ENCODE data around the gene CHRM1. TPM values are rescaled to one million over a fixed set of nuclear protein-coding genes. Genes with fewer than 3 reads are reported as not detected.

Gene CHRM1
- total RNA-seq, 3 donors from 2014 or later (not counting 1 experiment from before 2014, with no cell fraction given), result not detected

DNA sequence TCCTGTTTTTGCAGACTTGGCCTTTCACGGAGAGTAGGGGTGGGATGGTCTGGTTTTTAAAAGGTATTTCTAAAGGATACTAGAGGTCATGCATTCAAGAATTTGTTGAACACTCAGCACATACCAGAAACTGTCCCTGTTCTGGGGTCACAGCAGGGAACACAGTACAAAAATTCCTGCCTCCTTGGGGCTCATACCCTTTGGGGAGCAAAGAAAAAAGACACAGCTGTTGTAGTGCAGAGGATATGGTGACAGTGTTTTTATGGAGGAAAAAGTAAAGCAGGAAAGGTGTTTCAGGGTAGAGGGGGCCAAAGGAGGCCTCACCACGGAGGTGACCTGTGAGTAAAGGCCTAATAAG is 32.1 kb downstream of the CHRM1 start:
- H3K9me3 ChIP-seq (ENCODE audit: control insufficient read depth, insufficient read depth, low read length), result no peaks in the 10 kb centered on the region
- DNase-seq, result no peak
- Mint-ChIP-seq H3K36me3 (peaks cover 23% of the 10 kb centered on the region), H3K4me3 (peak overlapping the region; percentile 37), H3K27me3 (ENCODE audit: low read depth in 2 of 2) (no peaks in the 10 kb centered on the region), H3K9me3 (no peaks in the 10 kb centered on the region), H3K4me1 (peaks cover 8 to 17% of the 10 kb centered on the region in 2 donors), H3K27ac (peak overlapping the region; percentile 60 to 69)
- H3K4me1 ChIP-seq (ENCODE audit: control insufficient read depth, insufficient read depth, low read length), result peaks cover 3% of the 10 kb centered on the region
- H3K4me3 ChIP-seq (ENCODE audit: low read length), result no peak overlapping the region
- no peaks in the 10 kb centered on the region for H3K27me3 ChIP-seq (ENCODE audit: control insufficient read depth, insufficient read depth, low read length)
- TF ChIP-seq CTCF (IDR thresholded peaks at IDR 0.05), result no peak
- H3K27ac ChIP-seq (ENCODE audit: low read length), result no peak overlapping the region
- intact Hi-C loops (cut with micrococcal nuclease), result no loop called here
- H3K36me3 ChIP-seq (ENCODE audit: control insufficient read depth, insufficient read depth, low read length), result peaks cover 48% of the 10 kb centered on the region
- 91% methylated on average over 2 of the region's 2 CpGs for WGBS (ENCODE audit: insufficient coverage)
- peak in 1 of 3 donors; percentile 4 for ATAC-seq

DNA sequence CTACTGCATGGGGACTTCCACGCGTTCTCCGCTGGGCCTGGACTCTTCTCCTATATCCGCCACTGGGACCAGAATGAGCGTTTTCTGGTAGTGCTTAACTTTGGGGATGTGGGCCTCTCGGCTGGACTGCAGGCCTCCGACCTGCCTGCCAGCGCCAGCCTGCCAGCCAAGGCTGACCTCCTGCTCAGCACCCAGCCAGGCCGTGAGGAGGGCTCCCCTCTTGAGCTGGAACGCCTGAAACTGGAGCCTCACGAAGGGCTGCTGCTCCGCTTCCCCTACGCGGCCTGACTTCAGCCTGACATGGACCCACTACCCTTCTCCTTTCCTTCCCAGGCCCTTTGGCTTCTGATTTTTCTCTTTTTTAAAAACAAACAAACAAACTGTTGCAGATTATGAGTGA is 32.8 kb downstream of the CHRM1 start:
- Mint-ChIP-seq H3K4me1 (peaks cover 15 to 24% of the 10 kb centered on the region in 2 donors), H3K9me3 (no peaks in the 10 kb centered on the region), H3K36me3 (peaks cover 30% of the 10 kb centered on the region), H3K27ac (peak overlapping the region; percentile 60 to 69), H3K4me3 (no peak overlapping the region), H3K27me3 (ENCODE audit: low read depth in 2 of 2) (no peaks in the 10 kb centered on the region)
- DNase-seq (no peak), ATAC-seq (no peak)
- Histone ChIP-seq H3K4me3 (ENCODE audit: low read length) (no peak overlapping the region), H3K27ac (ENCODE audit: low read length) (no peak overlapping the region), H3K36me3 (ENCODE audit: control insufficient read depth, insufficient read depth, low read length) (peaks cover 55% of the 10 kb centered on the region), H3K9me3 (ENCODE audit: control insufficient read depth, insufficient read depth, low read length) (no peaks in the 10 kb centered on the region), H3K27me3 (ENCODE audit: control insufficient read depth, insufficient read depth, low read length) (no peaks in the 10 kb centered on the region), H3K4me1 (ENCODE audit: control insufficient read depth, insufficient read depth, low read length) (peaks cover 8% of the 10 kb centered on the region)
- no peak for TF ChIP-seq CTCF (IDR thresholded peaks at IDR 0.05)
- WGBS (ENCODE audit: insufficient coverage), result 97% methylated on average over 14 of the region's 14 CpGs
- intact Hi-C loops (cut with micrococcal nuclease), result no loop called here

- 97% methylated on average over 11 of the region's 11 CpGs for WGBS (ENCODE audit: insufficient coverage)
- DNase-seq (no peak), ATAC-seq (no peak)
- intact Hi-C loops (cut with micrococcal nuclease), result no loop called here
- Mint-ChIP-seq H3K27ac (peak overlapping the region in 1 of 2 donors; percentile 48), H3K36me3 (peaks cover 40% of the 10 kb centered on the region), H3K4me3 (peak overlapping the region; percentile 29), H3K4me1 (peaks cover 40 to 53% of the 10 kb centered on the region in 2 donors), H3K27me3 (ENCODE audit: low read depth in 2 of 2) (no peaks in the 10 kb centered on the region), H3K9me3 (no peaks in the 10 kb centered on the region)
- no peaks in the 10 kb centered on the region for H3K27me3 ChIP-seq (ENCODE audit: control insufficient read depth, insufficient read depth, low read length)
- H3K4me3 ChIP-seq (ENCODE audit: low read length), result no peak overlapping the region
- H3K9me3 ChIP-seq (ENCODE audit: control insufficient read depth, insufficient read depth, low read length), result no peaks in the 10 kb centered on the region
- H3K4me1 ChIP-seq (ENCODE audit: control insufficient read depth, insufficient read depth, low read length), result peaks cover 28% of the 10 kb centered on the region
- TF ChIP-seq CTCF (IDR thresholded peaks at IDR 0.05), result no peak
- H3K36me3 ChIP-seq (ENCODE audit: control insufficient read depth, insufficient read depth, low read length), result peaks cover 64% of the 10 kb centered on the region
- no peak overlapping the region for H3K27ac ChIP-seq (ENCODE audit: low read length)
Measured at GRCh38 chr11:62885137-62885750, 35.9 kb downstream of the CHRM1 start.

DNA sequence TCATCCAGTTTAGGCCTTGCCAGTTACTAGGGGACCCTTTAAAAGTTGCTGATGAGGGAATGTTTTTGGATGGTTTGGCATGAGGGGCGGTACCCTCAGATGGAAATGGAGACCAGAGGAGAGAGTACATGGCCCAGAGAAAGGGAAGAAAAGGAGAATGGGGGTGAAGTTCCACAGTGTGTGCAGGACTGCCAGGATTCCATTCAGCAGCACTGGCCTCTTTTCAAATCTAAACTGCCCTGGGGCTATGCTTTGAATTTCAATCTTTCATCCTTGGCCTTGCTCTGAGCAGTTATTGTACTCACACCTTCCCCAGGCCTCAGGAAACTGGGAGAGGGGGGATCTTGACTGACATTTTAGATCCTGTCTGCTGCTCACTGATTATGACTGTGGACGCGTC is 37.5 kb downstream of the CHRM1 start:
- Mint-ChIP-seq H3K27ac (peak overlapping the region; percentile 99), H3K27me3 (ENCODE audit: low read depth in 2 of 2) (no peaks in the 10 kb centered on the region), H3K4me3 (peak overlapping the region; percentile 100), H3K4me1 (peaks cover 42 to 56% of the 10 kb centered on the region in 2 donors), H3K36me3 (peaks cover 32% of the 10 kb centered on the region), H3K9me3 (no peaks in the 10 kb centered on the region)
- no peak overlapping the region for H3K27ac ChIP-seq (ENCODE audit: low read length)
- no peak for TF ChIP-seq CTCF (IDR thresholded peaks at IDR 0.05)
- H3K27me3 ChIP-seq (ENCODE audit: control insufficient read depth, insufficient read depth, low read length), result no peaks in the 10 kb centered on the region
- no peak for ATAC-seq
- H3K4me3 ChIP-seq (ENCODE audit: low read length), result no peak overlapping the region
- H3K9me3 ChIP-seq (ENCODE audit: control insufficient read depth, insufficient read depth, low read length), result no peaks in the 10 kb centered on the region
- H3K36me3 ChIP-seq (ENCODE audit: control insufficient read depth, insufficient read depth, low read length), result peaks cover 58% of the 10 kb centered on the region
- peaks cover 36% of the 10 kb centered on the region for H3K4me1 ChIP-seq (ENCODE audit: control insufficient read depth, insufficient read depth, low read length)
- no peak for DNase-seq
- intact Hi-C loops (cut with micrococcal nuclease), result loop anchor here (5.0 kb wide), 1 partner anchor 291 kb away; the partner anchor contains the start of gene TUT1
- WGBS (ENCODE audit: insufficient coverage), result 92% methylated on average over 3 of the region's 3 CpGs
